ENCODE measurements around the gene TAF5L. TPM values are rescaled to one million over a fixed set of nuclear protein-coding genes. Genes with fewer than 3 reads are reported as not detected.

TAF5L gene
- total and polyA plus RNA-seq, 4 experiments from 2014 or later, result 4.3 to 21.3 (median 13.9) TPM

DNA sequence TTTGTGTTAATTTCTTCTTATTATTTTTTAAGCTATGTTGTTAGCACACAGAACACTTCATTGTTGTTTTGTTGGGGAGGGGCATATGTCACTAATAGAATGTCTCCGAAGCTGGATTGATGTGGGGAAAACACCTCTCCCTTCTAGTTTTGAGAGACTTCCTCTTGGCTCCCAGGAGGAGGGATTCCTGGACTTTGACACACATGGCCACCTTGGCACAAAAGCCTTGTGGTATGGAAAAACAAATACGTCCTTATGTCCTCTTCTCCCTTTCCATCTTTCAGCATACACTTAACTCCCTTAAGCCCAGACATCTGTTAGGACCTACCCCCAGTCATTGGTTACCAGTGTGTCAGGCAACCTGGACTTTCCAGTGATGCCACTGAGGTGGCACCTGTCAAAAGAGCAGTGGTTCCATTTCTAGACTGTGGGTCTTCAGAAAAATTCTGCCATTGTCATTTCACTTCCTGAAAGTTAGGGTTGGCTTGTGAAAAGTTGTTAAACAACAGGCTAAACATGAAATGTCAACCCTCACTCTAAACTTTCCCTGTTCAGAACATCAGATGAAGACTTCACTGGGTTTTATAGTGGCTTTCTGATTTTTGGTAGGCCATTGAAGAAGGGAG, 54.9 kb downstream of the TAF5L start:
- DNase-seq, result no peak
- Mint-ChIP-seq H3K4me1 (no peaks in the 10 kb centered on the region), H3K36me3 (no peaks in the 10 kb centered on the region), H3K4me3 (no peak overlapping the region), H3K27ac (no peak overlapping the region), H3K27me3 (peaks cover 0 to 7% of the 10 kb centered on the region in 2 donors), H3K9me3 (no peaks in the 10 kb centered on the region)
- Histone ChIP-seq H3K9me3 (ENCODE audit: control insufficient read depth in 1 of 2, low read length in 2 of 2) (no peaks in the 10 kb centered on the region), H3K4me3 (ENCODE audit: low read length in 2 of 2) (no peak overlapping the region), H3K27me3 (ENCODE audit: insufficient read depth, low read length) (no peaks in the 10 kb centered on the region), H3K36me3 (ENCODE audit: insufficient read depth, low read length) (no peaks in the 10 kb centered on the region), H3K27ac (ENCODE audit: low read depth, low read length) (no peak overlapping the region), H3K4me1 (ENCODE audit: insufficient read depth, low read length) (no peaks in the 10 kb centered on the region)
- intact Hi-C loops (cut with micrococcal nuclease), result no loop called here
- CTCF ChIA-PET (ENCODE audit: partially characterized antibody), result interaction anchor here (1.0 kb wide), 1 partner anchor 14 kb away, joined by 3 read pairs; no protein-coding TSS in a partner anchor
- POLR2A ChIA-PET (ENCODE audit: partially characterized antibody), result interaction anchor here (1.2 kb wide), 1 partner anchor 13 kb away, joined by 4 read pairs; the partner anchor contains the start of gene ABCB10

DNA sequence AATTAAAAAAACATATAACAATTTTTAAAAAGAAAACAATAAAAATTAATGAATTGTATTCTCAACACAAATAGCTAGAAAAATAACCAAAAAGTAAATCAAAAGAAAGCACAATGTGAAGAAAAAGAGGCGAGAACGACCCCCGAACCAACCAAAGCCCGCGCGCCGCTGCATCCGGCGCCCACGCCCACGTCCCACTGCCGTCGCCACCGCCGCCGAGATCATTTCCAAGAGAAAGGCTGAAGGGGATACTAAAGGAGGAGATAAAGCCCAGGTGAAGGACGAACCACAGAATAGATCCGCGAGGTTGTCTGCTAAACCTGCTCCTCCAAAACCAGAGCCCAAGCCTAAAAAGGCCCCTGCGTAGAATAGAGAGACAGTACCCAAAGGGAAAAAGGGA, 55.6 kb downstream of the TAF5L start:
- Histone ChIP-seq H3K9me3 (ENCODE audit: control insufficient read depth in 1 of 2, low read length in 2 of 2) (no peaks in the 10 kb centered on the region), H3K27me3 (ENCODE audit: insufficient read depth, low read length) (no peaks in the 10 kb centered on the region), H3K36me3 (ENCODE audit: insufficient read depth, low read length) (no peaks in the 10 kb centered on the region), H3K4me1 (ENCODE audit: insufficient read depth, low read length) (no peaks in the 10 kb centered on the region), H3K4me3 (ENCODE audit: low read length in 2 of 2) (no peak overlapping the region), H3K27ac (ENCODE audit: low read depth, low read length) (no peak overlapping the region)
- Mint-ChIP-seq H3K4me1 (no peaks in the 10 kb centered on the region), H3K4me3 (no peak overlapping the region), H3K27ac (no peak overlapping the region), H3K36me3 (no peaks in the 10 kb centered on the region), H3K27me3 (peaks cover 0 to 7% of the 10 kb centered on the region in 2 donors), H3K9me3 (no peaks in the 10 kb centered on the region)
- POLR2A ChIA-PET (ENCODE audit: partially characterized antibody), result interaction anchor here (1.2 kb wide), 1 partner anchor 12 kb away, joined by 4 read pairs; the partner anchor contains the start of gene ABCB10
- no peak for DNase-seq
- CTCF ChIA-PET (ENCODE audit: partially characterized antibody), result interaction anchor here (1.0 kb wide), 1 partner anchor 13 kb away, joined by 3 read pairs; no protein-coding TSS in a partner anchor
- intact Hi-C loops (cut with micrococcal nuclease), result no loop called here

DNA sequence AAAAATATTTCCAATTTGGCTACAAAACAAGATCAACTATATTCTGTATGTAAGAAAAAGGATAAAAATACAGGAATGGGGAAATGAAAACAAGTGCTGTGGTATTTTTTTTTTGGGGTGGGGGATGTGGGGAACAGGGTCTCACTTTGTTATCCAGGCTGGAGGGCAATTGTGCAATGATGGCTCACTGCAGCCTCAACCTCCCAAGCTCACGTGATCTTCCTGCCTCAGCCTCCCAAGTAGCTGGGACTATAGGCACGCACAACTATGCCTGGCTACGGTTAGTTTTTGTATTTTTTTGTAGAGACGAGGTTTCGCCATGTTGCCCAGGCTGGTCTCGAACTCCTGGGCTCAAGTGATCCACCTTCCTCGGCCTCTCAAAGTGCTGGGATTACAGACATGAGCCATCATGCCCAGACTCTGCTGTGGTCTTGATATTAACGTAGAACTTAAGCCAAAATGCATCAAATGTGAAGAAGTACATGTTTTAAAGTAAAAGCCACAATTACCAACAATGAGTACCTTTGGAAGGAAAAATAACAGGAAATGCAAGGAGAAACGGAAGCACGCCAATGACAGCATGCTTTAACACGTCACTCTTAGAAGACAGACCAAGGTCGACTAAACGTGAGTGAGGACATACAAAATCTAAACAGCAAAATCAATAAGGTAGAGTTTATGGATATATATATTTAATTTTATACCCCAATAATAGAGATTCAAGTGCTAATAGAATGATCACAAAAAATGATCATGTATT, 58.6 kb downstream of the TAF5L start:
- H3K9me3 Mint-ChIP-seq, result no peaks in the 10 kb centered on the region
- no peak for DNase-seq
- Histone ChIP-seq H3K27ac (ENCODE audit: low read depth, low read length) (no peak overlapping the region), H3K4me1 (ENCODE audit: insufficient read depth, low read length) (no peaks in the 10 kb centered on the region), H3K27me3 (ENCODE audit: insufficient read depth, low read length) (no peaks in the 10 kb centered on the region), H3K4me3 (ENCODE audit: low read length in 2 of 2) (no peak overlapping the region), H3K36me3 (ENCODE audit: insufficient read depth, low read length) (no peaks in the 10 kb centered on the region), H3K9me3 (ENCODE audit: control insufficient read depth in 1 of 2, low read length in 2 of 2) (no peaks in the 10 kb centered on the region)
- no peak overlapping the region for H3K4me3 Mint-ChIP-seq
- H3K27me3 Mint-ChIP-seq, result no peaks in the 10 kb centered on the region
- no peaks in the 10 kb centered on the region for H3K4me1 Mint-ChIP-seq
- H3K36me3 Mint-ChIP-seq, result no peaks in the 10 kb centered on the region
- POLR2A ChIA-PET (ENCODE audit: partially characterized antibody), result no interaction called here
- H3K27ac Mint-ChIP-seq, result no peak overlapping the region
- intact Hi-C loops (cut with micrococcal nuclease), result no loop called here
- CTCF ChIA-PET (ENCODE audit: partially characterized antibody), result no interaction called here

DNA sequence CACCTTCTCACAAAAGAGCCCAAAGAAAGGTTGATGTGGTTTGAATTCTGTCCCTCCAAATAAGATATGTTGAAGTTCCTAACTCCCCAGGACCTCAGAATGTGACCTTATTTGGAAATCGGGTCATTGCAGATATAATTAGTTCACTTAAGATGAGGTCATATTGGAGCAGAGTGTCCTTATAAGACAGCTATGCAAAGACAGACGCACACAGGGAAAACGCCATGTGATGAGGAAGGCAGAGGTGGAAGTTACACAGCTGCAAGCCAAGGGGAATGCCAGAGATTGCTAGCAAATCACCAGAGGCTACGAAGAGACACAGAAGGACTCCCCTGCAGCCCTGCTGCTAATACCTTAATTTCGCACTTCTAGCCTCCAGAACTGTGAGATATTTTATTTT, 62.2 kb downstream of the TAF5L start:
- intact Hi-C loops (cut with micrococcal nuclease), result no loop called here
- H3K4me3 ChIP-seq (ENCODE audit: low read length in 2 of 2), result no peak overlapping the region
- no peaks in the 10 kb centered on the region for H3K9me3 ChIP-seq (ENCODE audit: control insufficient read depth in 1 of 2, low read length in 2 of 2)
- H3K4me1 Mint-ChIP-seq, result peaks cover 4 to 13% (median 7%) of the 10 kb centered on the region in 4 donors
- peaks cover 0 to 3% of the 10 kb centered on the region in 2 donors for H3K36me3 Mint-ChIP-seq
- no peak overlapping the region for H3K27ac ChIP-seq (ENCODE audit: low read depth, low read length)
- ChIA-PET CTCF (ENCODE audit: partially characterized antibody) (interaction anchor here (0.6 kb wide), 1 partner anchor 67 kb away, joined by 3 read pairs; no protein-coding TSS in a partner anchor), POLR2A (ENCODE audit: partially characterized antibody) (interaction anchor here (1.2 kb wide), 1 partner anchor 63 kb away, joined by 3 read pairs; the partner anchor contains the start of gene URB2)
- H3K27ac Mint-ChIP-seq, result no peak overlapping the region
- no peaks in the 10 kb centered on the region for H3K27me3 ChIP-seq (ENCODE audit: insufficient read depth, low read length)
- no peaks in the 10 kb centered on the region for H3K36me3 ChIP-seq (ENCODE audit: insufficient read depth, low read length)
- peak overlapping the region in 1 of 8 donors; percentile 28 for H3K4me3 Mint-ChIP-seq
- no peaks in the 10 kb centered on the region for H3K27me3 Mint-ChIP-seq
- no peak for DNase-seq
- H3K4me1 ChIP-seq (ENCODE audit: insufficient read depth, low read length), result peaks cover 4% of the 10 kb centered on the region
- H3K9me3 Mint-ChIP-seq, result no peaks in the 10 kb centered on the region

DNA sequence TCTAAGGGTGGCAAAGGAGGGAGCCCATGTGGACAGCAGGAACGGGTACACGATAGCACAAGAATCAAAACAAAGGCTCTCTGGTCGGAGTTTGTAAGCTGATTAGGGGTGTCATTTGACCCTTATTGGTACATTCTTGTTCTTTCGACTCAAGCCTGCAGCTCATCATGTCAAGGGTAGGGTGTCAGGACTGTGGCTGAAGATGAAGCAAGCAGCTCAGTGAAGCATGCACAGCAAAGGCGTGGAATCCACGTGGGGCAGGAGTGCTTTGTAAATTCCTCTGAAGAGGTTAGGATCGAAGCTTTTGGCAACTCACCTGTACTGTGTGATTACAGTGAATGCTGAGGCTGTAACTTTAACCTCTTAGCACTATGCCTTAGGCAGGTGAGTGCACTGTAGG, 62.7 kb downstream of the TAF5L start:
- no peak overlapping the region for H3K4me3 ChIP-seq (ENCODE audit: low read length in 2 of 2)
- Mint-ChIP-seq H3K4me1 (peaks cover 4 to 13% (median 7%) of the 10 kb centered on the region in 4 donors), H3K27ac (no peak overlapping the region), H3K27me3 (no peaks in the 10 kb centered on the region), H3K36me3 (peaks cover 0 to 3% of the 10 kb centered on the region in 2 donors), H3K9me3 (no peaks in the 10 kb centered on the region), H3K4me3 (no peak overlapping the region)
- no peaks in the 10 kb centered on the region for H3K27me3 ChIP-seq (ENCODE audit: insufficient read depth, low read length)
- H3K9me3 ChIP-seq (ENCODE audit: control insufficient read depth in 1 of 2, low read length in 2 of 2), result no peaks in the 10 kb centered on the region
- POLR2A ChIA-PET (ENCODE audit: partially characterized antibody), result interaction anchor here (1.2 kb wide), 1 partner anchor 63 kb away, joined by 3 read pairs; the partner anchor contains the start of gene URB2
- H3K36me3 ChIP-seq (ENCODE audit: insufficient read depth, low read length), result no peaks in the 10 kb centered on the region
- peaks cover 4% of the 10 kb centered on the region for H3K4me1 ChIP-seq (ENCODE audit: insufficient read depth, low read length)
- CTCF ChIA-PET (ENCODE audit: partially characterized antibody), result interaction anchor here (0.6 kb wide), 1 partner anchor 68 kb away, joined by 3 read pairs; no protein-coding TSS in a partner anchor
- no peak overlapping the region for H3K27ac ChIP-seq (ENCODE audit: low read depth, low read length)
- DNase-seq, result no peak
- intact Hi-C loops (cut with micrococcal nuclease), result no loop called here

DNA sequence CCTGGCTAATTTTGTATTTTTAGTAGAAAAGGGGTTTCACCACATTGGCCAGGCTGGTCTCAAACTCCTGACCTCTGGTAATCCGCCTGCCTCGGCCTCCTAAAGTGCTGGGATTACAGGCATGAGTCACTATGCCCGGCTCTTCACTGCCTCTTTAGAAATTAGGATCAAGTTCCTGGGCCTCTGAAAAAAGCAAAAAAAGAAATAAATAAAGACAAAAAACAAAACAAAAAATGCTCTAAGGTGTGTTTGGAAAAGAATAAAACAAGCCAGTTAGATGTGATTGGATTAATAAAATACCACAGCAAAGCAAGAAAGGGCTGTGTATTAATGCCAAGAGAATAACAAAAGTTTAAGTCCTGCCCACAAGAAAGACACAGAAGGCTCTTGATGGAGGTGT, 63.2 kb downstream of the TAF5L start:
- ChIA-PET CTCF (ENCODE audit: partially characterized antibody) (no interaction called here), POLR2A (ENCODE audit: partially characterized antibody) (no interaction called here)
- Mint-ChIP-seq H3K4me3 (no peak overlapping the region), H3K4me1 (peaks cover 5 to 14% (median 9%) of the 10 kb centered on the region in 4 donors), H3K9me3 (no peaks in the 10 kb centered on the region), H3K27me3 (no peaks in the 10 kb centered on the region), H3K36me3 (peaks cover 0 to 4% of the 10 kb centered on the region in 2 donors), H3K27ac (no peak overlapping the region)
- H3K27ac ChIP-seq (ENCODE audit: low read depth, low read length), result no peak overlapping the region
- peaks cover 6% of the 10 kb centered on the region for H3K4me1 ChIP-seq (ENCODE audit: insufficient read depth, low read length)
- H3K9me3 ChIP-seq (ENCODE audit: control insufficient read depth in 1 of 2, low read length in 2 of 2), result no peaks in the 10 kb centered on the region
- H3K27me3 ChIP-seq (ENCODE audit: insufficient read depth, low read length), result no peaks in the 10 kb centered on the region
- no peak for DNase-seq
- no peak overlapping the region for H3K4me3 ChIP-seq (ENCODE audit: low read length in 2 of 2)
- intact Hi-C loops (cut with micrococcal nuclease), result no loop called here
- H3K36me3 ChIP-seq (ENCODE audit: insufficient read depth, low read length), result no peaks in the 10 kb centered on the region

DNA sequence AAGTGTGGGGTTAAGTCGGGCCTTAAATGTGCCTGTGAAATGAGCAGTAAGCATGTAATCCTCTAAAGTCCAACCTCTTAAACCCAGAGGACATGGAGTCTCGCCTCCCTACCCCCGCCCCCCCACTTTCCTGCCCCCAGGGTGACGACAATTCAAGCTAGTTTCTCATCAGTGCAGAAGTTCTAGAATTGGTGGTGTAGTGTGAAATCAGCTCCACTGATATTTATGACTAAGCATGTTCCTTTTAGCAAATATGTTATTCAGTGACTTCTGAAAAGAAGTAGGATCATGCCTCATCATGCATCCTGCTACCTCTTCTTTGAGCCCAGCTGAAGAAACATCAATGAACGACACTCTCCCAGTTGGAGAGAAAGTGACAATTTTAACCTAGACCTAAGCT, 64.8 kb downstream of the TAF5L start:
- Histone ChIP-seq H3K4me3 (ENCODE audit: low read length in 2 of 2) (no peak overlapping the region), H3K36me3 (ENCODE audit: insufficient read depth, low read length) (no peaks in the 10 kb centered on the region), H3K4me1 (ENCODE audit: insufficient read depth, low read length) (peaks cover 21% of the 10 kb centered on the region), H3K9me3 (ENCODE audit: control insufficient read depth in 1 of 2, low read length in 2 of 2) (no peaks in the 10 kb centered on the region), H3K27ac (ENCODE audit: low read depth, low read length) (no peak overlapping the region), H3K27me3 (ENCODE audit: insufficient read depth, low read length) (no peaks in the 10 kb centered on the region)
- Mint-ChIP-seq H3K4me3 (peak overlapping the region in 2 of 8 donors; percentile 44 to 72), H3K9me3 (no peaks in the 10 kb centered on the region), H3K4me1 (peaks cover 17 to 29% (median 23%) of the 10 kb centered on the region in 4 donors), H3K27ac (peak overlapping the region in 1 of 7 donors; percentile 8), H3K36me3 (peaks cover 0 to 9% of the 10 kb centered on the region in 2 donors), H3K27me3 (no peaks in the 10 kb centered on the region)
- CTCF ChIA-PET (ENCODE audit: partially characterized antibody), result interaction anchor here (1.2 to 5.6 kb wide), 2 partner anchors 22 to 65 kb away, joined by 3 to 37 read pairs; partner anchors contain the start of genes TAF5L and URB2
- no peak for DNase-seq
- POLR2A ChIA-PET (ENCODE audit: partially characterized antibody), result interaction anchor here (1.4 kb wide), 2 partner anchors 62 to 67 kb away, joined by 3 to 4 read pairs; no protein-coding TSS in a partner anchor
- intact Hi-C loops (cut with micrococcal nuclease), result no loop called here
